Colonic mucosa (tissue), 4 donors: Measurements from ENCODE around the gene MAP4K5. TPM values are rescaled to one million over a fixed set of nuclear protein-coding genes. Genes with fewer than 3 reads are reported as not detected.
"Not testable (repeated sequence)": the region's sequence is repeated elsewhere in the genome, so short reads cannot be mapped to it uniquely, and the experiment has no call there.

Experiments
- DNase-seq: peaks from one replicate; pipeline ENCODE4 v3.0.0-alpha.2; 2020
- H3K27ac ChIP-seq: fragments of 200-600 bp; one replicate; pipeline ENCODE4 v1.8.0; 2021
- H3K27me3 ChIP-seq: fragments of 200-600 bp; one replicate; pipeline ENCODE4 v1.8.0; 2021
- H3K36me3 ChIP-seq: fragments of 200-600 bp; one replicate; pipeline ENCODE4 v1.8.0; 2021
- H3K4me1 ChIP-seq: fragments of 200-600 bp; one replicate; pipeline ENCODE4 v1.8.0; 2021; ENCODE audit warnings: mild to moderate bottlenecking
- H3K4me3 ChIP-seq: fragments of 200-600 bp; one replicate; pipeline ENCODE4 v1.8.0; 2021
- H3K9ac ChIP-seq, 2 donors: one replicate each; pipeline ENCODE4 v1.7.0; 2013; ENCODE audit warnings: control low read depth in 2 of 2, low read depth in 2 of 2, low read length in 2 of 2
- H3K9me3 ChIP-seq: fragments of 200-600 bp; one replicate; pipeline ENCODE4 v1.8.0; 2021
- CTCF ChIP-seq: fragments of 200-600 bp; IDR thresholded peaks from one replicate; pipeline ENCODE4 v1.8.0; 2022; ENCODE audit warnings: antibody characterized with exemption, mild to moderate bottlenecking
- intact Hi-C: fragments of 100-400 bp; cut with DNase I; formaldehyde crosslinking; loops from one replicate; pipeline ENCODE4 v1.14.1; 2022
- total RNA-seq, 2 donors: library from RNA; stranded (reverse); fragmentation: NEBNext Ultra II Directional in 1 of 2; extraction: Animal tissue kit (Norgen Biotek cat#: 25700) in 1 of 2; gene quantifications; one replicate each; pipeline ENCODE4 v1.2.1, GENCODE V29; 2021
- donor health status: healthy.
- donor health status: DM: no; HTN: no; CAD: no.
- donor health status: DM: no; HTN: no; CAD: no.

The MAP4K5 gene
- total RNA-seq, 2 donors from 2014 or later, result 39.0 to 43.3 TPM

GRCh38 chr14:50539051-50539450 is 6.7 kb upstream of the MAP4K5 start:
- intact Hi-C loops, result no loop called here
- no peak for DNase-seq
- H3K9ac ChIP-seq, result no peak overlapping the region
- no peaks in the 10 kb centered on the region for H3K27me3 ChIP-seq
- H3K9me3 ChIP-seq, result no peaks in the 10 kb centered on the region
- no peak for TF ChIP-seq CTCF
- no peaks in the 10 kb centered on the region for H3K36me3 ChIP-seq
- no peak overlapping the region for H3K4me3 ChIP-seq
- H3K4me1 ChIP-seq, result no peaks in the 10 kb centered on the region
- no peak overlapping the region for H3K27ac ChIP-seq

DNA sequence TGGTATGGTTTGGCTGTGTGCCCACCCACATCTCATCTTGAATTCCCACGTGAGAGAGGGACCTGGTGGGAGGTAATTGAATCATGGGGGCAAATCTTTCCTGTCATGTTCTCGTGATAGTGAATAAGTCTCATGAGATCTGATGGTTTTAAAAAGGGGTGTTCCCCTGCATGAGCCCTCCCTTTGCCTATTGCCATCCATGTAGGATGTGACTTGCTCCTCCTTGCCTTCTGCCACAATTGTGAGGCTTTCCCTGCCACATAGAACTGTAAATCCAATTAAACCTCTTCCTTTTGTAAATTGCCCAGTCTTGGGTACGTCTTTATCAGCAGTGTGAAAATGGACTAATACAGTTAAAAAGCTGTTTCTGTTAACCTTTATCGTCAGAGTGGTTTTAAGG is 5.7 kb upstream of the MAP4K5 start:
- H3K27me3 ChIP-seq, H3K9ac ChIP-seq, H3K9me3 ChIP-seq, H3K4me1 ChIP-seq, H3K4me3 ChIP-seq, H3K36me3 ChIP-seq, DNase-seq, H3K27ac ChIP-seq, intact Hi-C loops: not testable (repeated sequence)

DNA sequence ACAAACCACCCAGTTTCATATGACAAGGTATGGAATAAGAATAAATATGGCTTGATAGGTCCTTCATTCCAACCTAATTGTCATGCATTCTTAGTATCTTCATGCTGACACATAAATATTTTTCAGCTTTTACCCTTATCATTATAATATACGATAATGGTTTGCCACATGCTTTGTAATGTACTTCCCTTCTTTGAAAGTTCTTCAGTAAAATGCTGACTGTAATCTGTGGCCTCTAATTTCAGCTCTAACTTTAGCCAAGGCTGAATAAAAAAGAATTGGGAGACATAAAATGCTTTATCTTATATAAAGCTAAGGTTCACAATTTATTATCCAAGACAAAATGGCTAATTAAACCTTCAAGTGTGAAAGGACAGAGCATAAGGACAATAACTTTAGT is 2.6 kb upstream of the MAP4K5 start:
- no peak overlapping the region for H3K4me3 ChIP-seq
- H3K4me1 ChIP-seq, result no peaks in the 10 kb centered on the region
- TF ChIP-seq CTCF, result no peak
- DNase-seq, result no peak
- H3K36me3 ChIP-seq, result no peaks in the 10 kb centered on the region
- intact Hi-C loops, result no loop called here
- no peak overlapping the region for H3K9ac ChIP-seq
- no peaks in the 10 kb centered on the region for H3K9me3 ChIP-seq
- no peaks in the 10 kb centered on the region for H3K27me3 ChIP-seq
- no peak overlapping the region for H3K27ac ChIP-seq

DNA sequence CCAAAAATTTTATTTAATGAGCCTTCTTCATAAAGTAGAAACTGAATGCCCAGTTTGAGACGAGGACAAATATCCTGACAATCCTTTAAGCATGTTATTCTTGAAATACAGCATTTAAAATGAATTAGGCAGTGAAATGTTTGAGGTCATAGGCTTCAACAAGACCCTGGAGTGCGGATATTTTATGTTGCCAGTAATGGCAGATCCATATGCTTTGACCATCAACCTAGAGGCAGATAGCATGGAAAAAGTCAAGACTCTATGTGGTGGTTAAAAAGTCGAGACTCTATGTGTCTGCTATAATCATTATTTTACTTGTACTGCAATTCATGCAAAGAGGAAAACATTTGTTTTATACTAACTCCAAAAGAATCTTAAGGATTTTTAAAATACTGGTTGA is 2.0 kb upstream of the MAP4K5 start:
- intact Hi-C loops, result no loop called here
- Histone ChIP-seq H3K36me3 (no peaks in the 10 kb centered on the region), H3K27ac (no peak overlapping the region), H3K9ac (no peak overlapping the region), H3K27me3 (no peaks in the 10 kb centered on the region), H3K4me3 (no peak overlapping the region), H3K9me3 (no peaks in the 10 kb centered on the region), H3K4me1 (no peaks in the 10 kb centered on the region)
- no peak for DNase-seq
- no peak for TF ChIP-seq CTCF

DNA sequence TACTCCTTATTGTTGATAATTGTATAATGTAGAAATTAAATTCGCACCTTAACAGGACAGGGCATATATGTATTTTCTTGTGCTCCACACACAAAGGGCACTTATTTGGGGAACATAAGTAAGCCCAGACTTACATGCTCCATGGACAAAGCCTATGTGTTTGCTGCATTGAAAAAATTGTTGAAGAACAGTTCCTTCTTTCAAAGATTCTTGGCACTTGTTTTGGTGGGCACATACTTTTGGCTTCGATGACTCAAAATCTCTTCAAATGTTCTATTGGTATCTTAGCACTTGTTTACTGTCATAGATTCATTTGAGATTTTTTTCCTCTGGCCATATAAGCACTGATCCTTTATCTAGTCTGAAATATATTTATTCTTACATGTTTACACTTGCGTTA is 1.4 kb upstream of the MAP4K5 start:
- intact Hi-C loops, result loop anchor here (2.0 kb wide), 1 partner anchor 213 kb away; no protein-coding TSS in a partner anchor
- TF ChIP-seq CTCF, result no peak
- DNase-seq, result no peak
- Histone ChIP-seq H3K27ac (peak overlapping the region; percentile 99), H3K9ac (peak overlapping the region in 1 of 2 donors; percentile 96), H3K36me3 (no peaks in the 10 kb centered on the region), H3K4me1 (no peaks in the 10 kb centered on the region), H3K9me3 (no peaks in the 10 kb centered on the region), H3K4me3 (peak overlapping the region; percentile 95), H3K27me3 (no peaks in the 10 kb centered on the region)

DNA sequence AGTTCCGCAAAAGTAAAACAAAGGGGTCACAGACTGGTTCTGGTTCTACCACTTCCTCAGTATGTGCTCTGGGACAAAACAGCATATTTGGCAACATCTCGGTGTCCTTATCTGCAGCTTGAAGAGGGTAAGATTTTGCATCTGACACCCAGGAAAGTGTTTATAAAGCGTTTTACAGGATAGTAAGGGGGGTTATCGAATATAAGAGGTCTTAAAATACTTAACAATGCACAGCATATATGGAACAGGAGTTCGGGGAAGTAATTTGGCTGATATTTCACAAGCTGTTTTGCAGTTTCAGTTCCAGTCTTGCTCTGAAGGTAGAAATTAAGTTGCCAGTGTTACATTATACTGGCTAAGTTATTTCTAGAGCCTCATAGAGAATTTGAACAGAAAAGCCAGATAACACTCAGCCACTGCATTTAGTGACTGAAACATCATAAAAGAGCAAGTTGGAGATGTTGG is 904 bp upstream of the MAP4K5 start:
- TF ChIP-seq CTCF, result no peak
- Histone ChIP-seq H3K36me3 (no peaks in the 10 kb centered on the region), H3K27me3 (no peaks in the 10 kb centered on the region), H3K27ac (peak overlapping the region; percentile 99), H3K9ac (peak overlapping the region; percentile 89 to 96), H3K9me3 (no peaks in the 10 kb centered on the region), H3K4me3 (peak overlapping the region; percentile 95), H3K4me1 (no peaks in the 10 kb centered on the region)
- no peak for DNase-seq
- intact Hi-C loops, result loop anchor here (2.0 kb wide), 1 partner anchor 212 kb away; no protein-coding TSS in a partner anchor
